GM18526 (cell line): ENCODE data around the gene TRAPPC6A.

Experiments used
- POLR2A ChIP-seq: IDR thresholded peaks from 3 replicates; pipeline ENCODE4 v1.6.1; 2011; ENCODE audit not compliant: insufficient read length; ENCODE audit errors: extremely low read depth

TRAPPC6A gene

GRCh38 chr19:45159210-45159970, 18.6 kb downstream of the TRAPPC6A start:
- TF ChIP-seq POLR2A = no peak

- no peak for TF ChIP-seq POLR2A
These were observed 19.4 kb downstream of the TRAPPC6A start for GRCh38 chr19:45158503-45159209.

DNA sequence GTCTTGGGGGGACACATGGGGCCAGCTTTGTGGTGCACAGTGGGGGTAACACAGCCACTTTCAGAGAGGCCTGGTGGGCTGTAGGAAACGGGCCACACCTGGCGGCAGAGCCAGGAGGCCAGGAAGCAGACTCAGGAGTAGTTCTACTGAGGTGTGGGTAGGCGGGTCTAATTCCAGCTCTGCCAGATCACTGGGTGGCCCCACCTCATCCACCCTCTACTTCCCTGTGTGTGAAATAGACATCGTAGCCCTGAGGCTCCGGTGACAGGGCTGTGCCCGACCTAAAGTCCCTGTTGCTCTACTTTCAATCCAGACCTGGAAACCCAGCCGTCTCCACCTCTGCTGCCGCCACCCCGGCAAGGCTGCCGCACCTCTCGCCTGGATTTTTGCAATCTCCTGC, 21.3 kb downstream of the TRAPPC6A start:
- TF ChIP-seq POLR2A = no peak

DNA sequence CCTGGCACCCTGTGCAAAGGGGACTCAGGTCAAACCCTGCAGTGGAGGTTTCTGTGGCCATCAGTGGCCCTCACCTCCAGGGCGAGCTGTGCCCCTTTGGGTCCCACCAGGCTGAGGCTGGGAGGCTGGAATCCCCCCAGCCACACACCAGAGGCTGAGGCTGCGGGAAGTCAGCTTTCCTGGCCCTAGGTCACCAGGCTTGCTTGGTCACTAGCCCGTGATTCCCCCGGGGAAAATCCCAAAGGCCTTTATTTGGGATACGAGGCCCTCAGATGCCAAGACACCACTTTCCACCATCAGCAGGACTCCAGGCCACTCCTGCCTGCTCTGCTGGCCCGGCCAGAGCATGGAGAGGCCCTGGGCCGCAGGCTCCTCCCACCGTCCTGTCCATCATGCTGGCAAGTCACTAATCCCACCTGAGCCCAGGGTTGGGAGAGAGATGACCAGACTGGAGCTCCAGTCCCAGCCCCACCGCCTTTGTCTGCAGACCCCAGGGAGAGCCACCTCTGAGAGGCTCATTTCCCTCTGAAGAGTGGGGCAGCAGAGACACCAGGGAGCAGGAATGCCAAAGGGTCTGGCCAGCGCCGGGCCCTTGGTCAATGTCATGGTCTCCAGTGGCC, 21.9 kb downstream of the TRAPPC6A start:
- TF ChIP-seq POLR2A = no peak

GRCh38 chr19:45154064-45154827, 23.8 kb downstream of the TRAPPC6A start:
- TF ChIP-seq POLR2A = no peak

GRCh38 chr19:45153339-45154063, 24.5 kb downstream of the TRAPPC6A start:
- TF ChIP-seq POLR2A = no peak

DNA sequence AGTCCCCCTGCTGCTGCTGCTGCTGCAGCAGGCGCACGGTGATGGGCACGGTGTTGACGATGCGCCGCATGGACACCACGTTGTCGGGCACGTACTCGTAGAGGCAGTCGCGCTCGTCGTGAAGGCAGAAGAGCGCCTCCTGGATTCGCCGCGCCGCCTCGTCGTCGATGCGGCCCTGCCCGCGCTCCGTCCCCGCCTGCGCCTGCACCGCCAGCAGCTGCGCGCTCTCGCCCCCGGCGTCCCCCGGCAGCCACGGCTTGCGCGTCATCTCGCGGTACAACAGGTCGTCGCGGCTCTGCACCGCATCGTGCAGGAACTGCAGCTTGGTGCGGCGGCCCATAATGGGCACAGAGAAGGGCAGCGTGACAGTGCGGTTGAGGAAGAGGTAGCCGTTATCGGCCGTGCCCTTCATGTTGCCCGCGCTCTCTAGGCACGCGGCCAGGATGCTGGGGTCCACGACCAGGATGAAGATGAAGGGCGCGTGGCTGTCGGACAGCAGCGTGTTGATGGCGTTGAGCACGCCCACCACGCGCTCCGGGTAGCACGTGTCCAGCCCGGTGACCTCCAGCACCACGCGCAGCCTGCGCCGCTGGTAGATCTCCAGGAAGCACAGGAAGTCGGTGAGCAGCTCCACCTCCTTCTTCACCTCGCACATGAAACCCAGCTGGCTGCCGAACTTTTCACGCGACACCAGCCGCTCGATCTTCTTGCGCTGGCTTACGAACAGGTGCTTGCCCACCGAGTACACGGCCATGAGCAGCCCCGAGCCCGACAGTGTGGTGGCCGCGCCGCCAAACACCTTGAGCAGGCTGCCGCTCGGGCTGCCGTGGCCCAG, 25.3 kb downstream of the TRAPPC6A start:
- TF ChIP-seq POLR2A = no peak

GRCh38 chr19:45151821-45152503, 26.1 kb downstream of the TRAPPC6A start:
- TF ChIP-seq POLR2A = no peak

DNA sequence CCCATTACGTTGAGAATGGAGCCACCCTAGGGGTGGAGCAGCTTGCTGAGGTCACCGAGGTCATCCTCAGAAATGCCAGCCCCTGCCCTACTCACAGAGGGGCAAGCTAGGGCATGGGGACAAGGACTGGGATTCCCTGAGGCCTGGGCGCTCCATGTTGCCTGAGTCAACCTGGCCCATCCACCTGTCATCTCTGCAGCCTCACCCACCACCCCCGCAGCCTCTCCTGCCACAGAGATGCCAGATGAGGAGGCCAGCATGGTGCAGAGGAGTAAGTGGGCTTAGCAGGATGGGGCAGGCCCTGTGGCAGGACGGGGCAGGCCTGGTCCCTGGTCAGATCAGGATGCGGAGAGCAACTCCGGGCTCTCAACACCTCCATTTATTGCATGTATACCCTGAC, 26.7 kb downstream of the TRAPPC6A start:
- TF ChIP-seq POLR2A = no peak

GRCh38 chr19:45150751-45151281, 27.2 kb downstream of the TRAPPC6A start:
- TF ChIP-seq POLR2A = no peak

DNA sequence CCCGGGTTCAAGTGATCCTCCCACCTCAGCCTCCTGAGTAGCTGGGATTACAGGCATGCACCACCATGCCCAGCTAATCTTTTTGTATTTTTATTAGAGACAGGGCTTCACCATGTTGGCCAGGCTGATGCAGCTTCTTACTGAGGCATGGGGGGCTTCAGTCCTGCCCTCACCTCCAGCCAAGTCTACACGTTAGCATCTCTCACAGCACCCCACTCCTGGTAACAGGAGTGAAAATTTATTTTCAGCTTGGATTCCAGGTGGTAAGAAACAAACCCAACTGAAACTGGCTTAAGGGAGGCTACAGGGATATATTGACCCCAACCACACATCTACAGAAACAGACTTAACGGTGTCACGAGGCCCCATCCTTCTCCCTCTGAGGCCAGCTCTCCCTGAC, 27.9 kb downstream of the TRAPPC6A start:
- TF ChIP-seq POLR2A = no peak

GRCh38 chr19:45149129-45149528, 28.9 kb downstream of the TRAPPC6A start:
- TF ChIP-seq POLR2A = no peak
